Lower lobe of right lung (tissue), 2 donors: ENCODE measurements around the gene MYBPC2. TPM values are rescaled to one million over a fixed set of nuclear protein-coding genes. Genes with fewer than 3 reads are reported as not detected.

ENCODE experiments used
- ATAC-seq, 2 donors: fragments of 200-7000 bp; cut with Tn5 transposase; one replicate each; pipeline ENCODE4 v1.9.1; 2020 to 2022; ENCODE audit warnings: mild to moderate bottlenecking in 2 of 2, moderate library complexity in 2 of 2
- DNase-seq: peaks from one replicate; pipeline ENCODE4 v3.0.0-alpha.2; 2020
- H3K27ac ChIP-seq: fragments of 200-600 bp; one replicate; pipeline ENCODE4 v1.8.0; 2022
- H3K27me3 ChIP-seq: fragments of 200-600 bp; one replicate; pipeline ENCODE4 v1.8.0; 2022; ENCODE audit warnings: low read depth
- H3K36me3 ChIP-seq: fragments of 200-600 bp; one replicate; pipeline ENCODE4 v1.8.0; 2022; ENCODE audit warnings: mild to moderate bottlenecking
- H3K4me1 ChIP-seq: fragments of 200-600 bp; one replicate; pipeline ENCODE4 v1.8.0; 2022
- H3K4me3 ChIP-seq: fragments of 200-600 bp; one replicate; pipeline ENCODE4 v1.8.0; 2022; ENCODE audit warnings: mild to moderate bottlenecking
- H3K9me3 ChIP-seq: fragments of 200-600 bp; one replicate; pipeline ENCODE4 v1.8.0; 2022
- CTCF ChIP-seq: fragments of 200-600 bp; IDR thresholded peaks from one replicate; pipeline ENCODE4 v1.8.0; 2022; ENCODE audit warnings: antibody characterized with exemption, mild to moderate bottlenecking
- intact Hi-C: fragments of 100-400 bp; cut with DNase I; formaldehyde crosslinking; loops from one replicate; pipeline ENCODE4 v1.11.0; 2022
- total RNA-seq: library from RNA; stranded (reverse); fragmentation: NEBNext Ultra II Directional; extraction: Animal tissue kit (Norgen Biotek cat#: 25700); gene quantifications from one replicate; pipeline ENCODE4 v1.2.1, GENCODE V29; 2021
- donor health status: DM: no; HTN: yes; CAD: no; lungs with severe emphysema.

Gene MYBPC2
- total RNA-seq, 1 donor from 2014 or later: not detected

- intact Hi-C loops: no loop called here
- no peak for ATAC-seq
- no peak overlapping the region for H3K27ac ChIP-seq
- no peaks in the 10 kb centered on the region for H3K9me3 ChIP-seq
- no peak for TF ChIP-seq CTCF
- no peak for DNase-seq
- H3K4me1 ChIP-seq: no peaks in the 10 kb centered on the region
- H3K27me3 ChIP-seq: no peaks in the 10 kb centered on the region
- no peak overlapping the region for H3K4me3 ChIP-seq
- H3K36me3 ChIP-seq: no peaks in the 10 kb centered on the region
Measured at GRCh38 chr19:50498219-50499056, 65.7 kb downstream of the MYBPC2 start.

- ATAC-seq: peak; percentile 51 to 64
- intact Hi-C loops: no loop called here
- H3K27ac ChIP-seq: no peak overlapping the region
Measured at GRCh38 chr19:50500060-50500752, 67.5 kb downstream of the MYBPC2 start.

GRCh38 chr19:50500753-50501151 lies 68.1 kb downstream of the MYBPC2 start:
- Histone ChIP-seq H3K4me1 (no peaks in the 10 kb centered on the region), H3K9me3 (no peaks in the 10 kb centered on the region), H3K4me3 (no peak overlapping the region), H3K27ac (no peak overlapping the region), H3K36me3 (no peaks in the 10 kb centered on the region), H3K27me3 (no peaks in the 10 kb centered on the region)
- peak; percentile 47 for DNase-seq
- no peak for TF ChIP-seq CTCF
- ATAC-seq: peak; percentile 59 to 67
- intact Hi-C loops: no loop called here

More at GRCh38 chr19:50500060-50500752, 67.5 kb downstream of the MYBPC2 start:
- Histone ChIP-seq H3K4me1 (no peaks in the 10 kb centered on the region), H3K4me3 (no peak overlapping the region), H3K36me3 (no peaks in the 10 kb centered on the region), H3K9me3 (no peaks in the 10 kb centered on the region), H3K27me3 (no peaks in the 10 kb centered on the region)
- no peak for TF ChIP-seq CTCF
- peak; percentile 44 for DNase-seq

- Histone ChIP-seq H3K27me3 (no peaks in the 10 kb centered on the region), H3K36me3 (peaks cover 2% of the 10 kb centered on the region), H3K4me3 (no peak overlapping the region), H3K4me1 (no peaks in the 10 kb centered on the region), H3K27ac (no peak overlapping the region), H3K9me3 (no peaks in the 10 kb centered on the region)
- no peak for TF ChIP-seq CTCF
- ATAC-seq (peak; percentile 16 to 24), DNase-seq (peak; percentile 35)
- intact Hi-C loops: no loop called here
Measured at GRCh38 chr19:50501186-50501567, 68.5 kb downstream of the MYBPC2 start.

- H3K4me1 ChIP-seq: no peaks in the 10 kb centered on the region
- H3K9me3 ChIP-seq: no peaks in the 10 kb centered on the region
- intact Hi-C loops: no loop called here
- H3K27ac ChIP-seq: no peak overlapping the region
- H3K36me3 ChIP-seq: peaks cover 5% of the 10 kb centered on the region
- no peak overlapping the region for H3K4me3 ChIP-seq
- peak; percentile 45 for DNase-seq
- H3K27me3 ChIP-seq: no peaks in the 10 kb centered on the region
- peak; percentile 22 to 63 for ATAC-seq
- TF ChIP-seq CTCF: no peak
Measured at GRCh38 chr19:50501568-50502475, 69.1 kb downstream of the MYBPC2 start.
